Cardiac muscle cell (in vitro differentiated cells and primary cell): ENCODE data around the gene USO1. TPM values are rescaled to one million over a fixed set of nuclear protein-coding genes. Genes with fewer than 3 reads are reported as not detected.

Source experiments
- DNase-seq, 2 donors: peaks; one replicate each; pipeline versions ENCODE4 v3.0.0 to v3.0.0-alpha.2; 2010 to 2017; ENCODE audit warnings: low read depth in 1 of 2, low spot score in 1 of 2
- H3K27ac ChIP-seq: fragments of 200-600 bp; sonication (generic); 2 replicates; pipeline ENCODE4 v1.5.1; 2016
- H3K27me3 ChIP-seq: fragments of 200-600 bp; sonication (generic); 2 replicates; pipeline ENCODE4 v1.6.0; 2016; ENCODE audit warnings: control low read depth
- H3K36me3 ChIP-seq: fragments of 200-600 bp; sonication (generic); 2 replicates; pipeline ENCODE4 v1.5.1; 2016; ENCODE audit warnings: control low read depth
- H3K4me1 ChIP-seq: fragments of 200-600 bp; sonication (generic); 2 replicates; pipeline ENCODE4 v1.8.1; 2017; ENCODE audit warnings: low read depth, mild to moderate bottlenecking, mixed run types
- H3K4me3 ChIP-seq: fragments of 200-600 bp; sonication (generic); 2 replicates; pipeline ENCODE4 v1.5.1; 2016; ENCODE audit warnings: mild to moderate bottlenecking
- H3K9me3 ChIP-seq: fragments of 200-600 bp; sonication (generic); 2 replicates; pipeline ENCODE4 v1.5.1; 2017; ENCODE audit warnings: low read depth, mild to moderate bottlenecking, control low read depth
- CTCF ChIP-seq: IDR thresholded peaks from 2 replicates; pipeline ENCODE4 v1.5.1; 2012; ENCODE audit warnings: low read depth, mild to moderate bottlenecking, low read length
- polyA plus RNA-seq: library from polyadenylated mRNA; unstranded; fragments of >200 nt; fragmentation: Nextera tagmentation; extraction: Ambion mirVana; gene quantifications from 2 replicates; pipeline ENCODE4 v1.2.1, GENCODE V29; 2016
- total RNA-seq: library from RNA; depleted of rRNA; stranded (reverse); fragments of >200 nt; gene quantifications from 2 replicates; pipeline ENCODE4 v1.2.3, GENCODE V29; 2016

The USO1 gene
- total and polyA plus RNA-seq, 2 experiments from 2014 or later, result 45.1 to 50.5 TPM

GRCh38 chr4:75696581-75696980 is 27.8 kb upstream of the USO1 start:
- TF ChIP-seq CTCF, result no peak
- no peak for DNase-seq
- Histone ChIP-seq H3K9me3 (no peaks in the 10 kb centered on the region), H3K27me3 (no peaks in the 10 kb centered on the region), H3K27ac (no peak overlapping the region), H3K36me3 (no peaks in the 10 kb centered on the region), H3K4me3 (no peak overlapping the region), H3K4me1 (no peaks in the 10 kb centered on the region)

- Histone ChIP-seq H3K4me1 (no peaks in the 10 kb centered on the region), H3K27ac (no peak overlapping the region), H3K9me3 (no peaks in the 10 kb centered on the region), H3K36me3 (no peaks in the 10 kb centered on the region), H3K4me3 (no peak overlapping the region), H3K27me3 (no peaks in the 10 kb centered on the region)
- DNase-seq, result no peak
- TF ChIP-seq CTCF, result no peak
These were observed 26.0 kb upstream of the USO1 start for GRCh38 chr4:75698162-75698962.

GRCh38 chr4:75698963-75699228 is 25.5 kb upstream of the USO1 start:
- no peak overlapping the region for H3K27ac ChIP-seq
- no peak for TF ChIP-seq CTCF

GRCh38 chr4:75699299-75699698 is 25.1 kb upstream of the USO1 start:
- Histone ChIP-seq H3K27ac (no peak overlapping the region), H3K4me3 (no peak overlapping the region), H3K9me3 (no peaks in the 10 kb centered on the region), H3K36me3 (no peaks in the 10 kb centered on the region), H3K4me1 (no peaks in the 10 kb centered on the region), H3K27me3 (no peaks in the 10 kb centered on the region)
- no peak for DNase-seq
- TF ChIP-seq CTCF, result no peak

More at GRCh38 chr4:75698963-75699228, 25.5 kb upstream of the USO1 start:
- Histone ChIP-seq H3K4me1 (no peaks in the 10 kb centered on the region), H3K9me3 (no peaks in the 10 kb centered on the region), H3K4me3 (no peak overlapping the region), H3K27me3 (no peaks in the 10 kb centered on the region), H3K36me3 (no peaks in the 10 kb centered on the region)
- no peak for DNase-seq

- no peak for DNase-seq
- H3K27ac ChIP-seq, result peak overlapping the region; percentile 14
- no peaks in the 10 kb centered on the region for H3K27me3 ChIP-seq
- H3K9me3 ChIP-seq, result no peaks in the 10 kb centered on the region
- H3K4me1 ChIP-seq, result no peaks in the 10 kb centered on the region
- H3K36me3 ChIP-seq, result no peaks in the 10 kb centered on the region
- no peak overlapping the region for H3K4me3 ChIP-seq
- no peak for TF ChIP-seq CTCF
These were observed 21.4 kb upstream of the USO1 start for GRCh38 chr4:75702919-75703411.
